ENCODE results near the gene OSM. TPM values are rescaled to one million over a fixed set of nuclear protein-coding genes. Genes with fewer than 3 reads are reported as not detected.

OSM gene
- total RNA-seq, 1 experiment from 2014 or later = not detected

GRCh38 chr22:30272781-30273601 lies 6.3 kb upstream of the OSM start:
- TF ChIP-seq POLR2AphosphoS5 (IDR thresholded peaks at IDR 0.05; ENCODE audit: low read depth, low read length) (no peak), CTCF (IDR thresholded peaks at IDR 0.05) (no peak), SIN3A (IDR thresholded peaks at IDR 0.05; ENCODE audit: borderline replicate concordance, insufficient read depth, low read depth, low read length) (no peak), TCF7L2 (IDR thresholded peaks at IDR 0.05; ENCODE audit: low read depth, low read length) (no peak), REST (IDR thresholded peaks at IDR 0.05; ENCODE audit: insufficient read depth in 1 of 2, low read depth in 2 of 2, low read length in 1 of 2) (no peak)
- H3K9me3 ChIP-seq (ENCODE audit: control insufficient read depth, insufficient read depth, low read depth, low read length) = no peaks in the 10 kb centered on the region
- ChIA-PET CTCF (no interaction called here), POLR2A (no interaction called here)
- in situ Hi-C loops (cut with HindIII; ENCODE audit: low pct_unique_long_range_greater_than_20kb, low sequenced_read_pairs) (no loop called here), intact Hi-C loops (cut with micrococcal nuclease; ENCODE audit: unreplicated experiment) (no loop called here)
- H3K27ac ChIP-seq (ENCODE audit: low read length) = no peak overlapping the region
- ATAC-seq (no peak), DNase-seq (ENCODE audit: low read depth, low spot score) (no peak)
- BruUV-seq (replicated peaks) = no TSS peak
- H3K27me3 ChIP-seq (ENCODE audit: control insufficient read depth, insufficient read depth, low read length) = no peaks in the 10 kb centered on the region
- no peak overlapping the region for H3K4me3 ChIP-seq (ENCODE audit: low read depth in 2 of 2, low read length in 2 of 2)
- H3K4me1 ChIP-seq (ENCODE audit: control insufficient read depth, insufficient read depth, low read length) = no peaks in the 10 kb centered on the region; the same call in 1 of the 2 replicates
- no peaks in the 10 kb centered on the region for H3K36me3 ChIP-seq (ENCODE audit: control insufficient read depth, insufficient read depth, low read length)

- intact Hi-C loops (cut with micrococcal nuclease; ENCODE audit: unreplicated experiment) = no loop called here
- Histone ChIP-seq H3K27me3 (ENCODE audit: control insufficient read depth, insufficient read depth, low read length) (no peaks in the 10 kb centered on the region), H3K4me3 (ENCODE audit: low read depth in 2 of 2, low read length in 2 of 2) (no peak overlapping the region), H3K27ac (ENCODE audit: low read length) (no peak overlapping the region), H3K9me3 (ENCODE audit: control insufficient read depth, insufficient read depth, low read depth, low read length) (no peaks in the 10 kb centered on the region), H3K36me3 (ENCODE audit: control insufficient read depth, insufficient read depth, low read length) (no peaks in the 10 kb centered on the region), H3K4me1 (ENCODE audit: control insufficient read depth, insufficient read depth, low read length) (no peaks in the 10 kb centered on the region)
- no peak for TF ChIP-seq SIN3A (IDR thresholded peaks at IDR 0.05; ENCODE audit: borderline replicate concordance, insufficient read depth, low read depth, low read length)
- no peak for TF ChIP-seq REST (IDR thresholded peaks at IDR 0.05; ENCODE audit: insufficient read depth in 1 of 2, low read depth in 2 of 2, low read length in 1 of 2)
- no peak for TF ChIP-seq CTCF (IDR thresholded peaks at IDR 0.05)
- no peak for TF ChIP-seq POLR2AphosphoS5 (IDR thresholded peaks at IDR 0.05; ENCODE audit: low read depth, low read length)
- TF ChIP-seq TCF7L2 (IDR thresholded peaks at IDR 0.05; ENCODE audit: low read depth, low read length) = no peak
- DNase-seq (ENCODE audit: low read depth, low spot score) = no peak
- BruUV-seq (replicated peaks) = no TSS peak
- ChIA-PET CTCF (no interaction called here), POLR2A (no interaction called here)
- ATAC-seq = no peak
- in situ Hi-C loops (cut with HindIII; ENCODE audit: low pct_unique_long_range_greater_than_20kb, low sequenced_read_pairs) = no loop called here
Observed at GRCh38 chr22:30270832-30271231, 4.2 kb upstream of the OSM start.
